CD4-positive, alpha-beta T cell treated with Interferon gamma for 1 hour (primary cell): ENCODE results near the gene OTUD6A.
"Not testable (repeated sequence)": the region's sequence is repeated elsewhere in the genome, so short reads cannot be mapped to it uniquely, and the experiment has no call there.

Experiments
- DNase-seq: peaks from one replicate; pipeline ENCODE4 v3.0.0-alpha.2; 2020

The OTUD6A gene

GRCh38 chrX:70049925-70050324, 12.3 kb upstream of the OTUD6A start, which contains the start of gene AWAT2:
Gene AWAT2, minus strand, starts transcription at chrX:70049938. Its CDS starts 6 bp downstream, at chrX:70049932.
- no peak for DNase-seq

- DNase-seq: no peak
Measured at GRCh38 chrX:70052895-70053615, 9.2 kb upstream of the OTUD6A start.

- DNase-seq: no peak
Measured at GRCh38 chrX:70054391-70054790, 7.9 kb upstream of the OTUD6A start.

- no peak for DNase-seq
Measured at GRCh38 chrX:70062961-70063550, 799 bp downstream of the OTUD6A start.

GRCh38 chrX:70066646-70067045, 4.4 kb downstream of the OTUD6A start:
- no peak for DNase-seq

GRCh38 chrX:70079297-70079696, 17.0 kb downstream of the OTUD6A start:
- DNase-seq: no peak

GRCh38 chrX:70079870-70080269, 17.6 kb downstream of the OTUD6A start:
- DNase-seq: no peak

- no peak for DNase-seq
Measured at GRCh38 chrX:70082723-70083122, 20.5 kb downstream of the OTUD6A start.

- no peak for DNase-seq
Measured at GRCh38 chrX:70084592-70085240, 22.5 kb downstream of the OTUD6A start.

GRCh38 chrX:70087857-70088630, 25.8 kb downstream of the OTUD6A start:
- DNase-seq: no peak

- DNase-seq: no peak
Measured at GRCh38 chrX:70088751-70089150, 26.5 kb downstream of the OTUD6A start.

- no peak for DNase-seq
Measured at GRCh38 chrX:70089604-70090297, 27.5 kb downstream of the OTUD6A start.

GRCh38 chrX:70092247-70092646, 30.0 kb downstream of the OTUD6A start:
- no peak for DNase-seq

- no peak for DNase-seq
Measured at GRCh38 chrX:70096052-70096451, 33.8 kb downstream of the OTUD6A start.

- DNase-seq: no peak
Measured at GRCh38 chrX:70105229-70105628, 43.0 kb downstream of the OTUD6A start.

- not testable (repeated sequence) for DNase-seq
Measured at GRCh38 chrX:70111436-70112026, 49.3 kb downstream of the OTUD6A start.
